HG03280 (cell line): Measurements from ENCODE around the gene NAV3.

Experiments
- ATAC-seq: cut with Tn5 transposase; IDR thresholded peaks from one replicate; pipeline ENCODE4 v1.9.1; 2021; ENCODE audit warnings: mild to moderate bottlenecking, moderate library complexity; ENCODE audit not compliant: unreplicated experiment

Gene NAV3, protein sequence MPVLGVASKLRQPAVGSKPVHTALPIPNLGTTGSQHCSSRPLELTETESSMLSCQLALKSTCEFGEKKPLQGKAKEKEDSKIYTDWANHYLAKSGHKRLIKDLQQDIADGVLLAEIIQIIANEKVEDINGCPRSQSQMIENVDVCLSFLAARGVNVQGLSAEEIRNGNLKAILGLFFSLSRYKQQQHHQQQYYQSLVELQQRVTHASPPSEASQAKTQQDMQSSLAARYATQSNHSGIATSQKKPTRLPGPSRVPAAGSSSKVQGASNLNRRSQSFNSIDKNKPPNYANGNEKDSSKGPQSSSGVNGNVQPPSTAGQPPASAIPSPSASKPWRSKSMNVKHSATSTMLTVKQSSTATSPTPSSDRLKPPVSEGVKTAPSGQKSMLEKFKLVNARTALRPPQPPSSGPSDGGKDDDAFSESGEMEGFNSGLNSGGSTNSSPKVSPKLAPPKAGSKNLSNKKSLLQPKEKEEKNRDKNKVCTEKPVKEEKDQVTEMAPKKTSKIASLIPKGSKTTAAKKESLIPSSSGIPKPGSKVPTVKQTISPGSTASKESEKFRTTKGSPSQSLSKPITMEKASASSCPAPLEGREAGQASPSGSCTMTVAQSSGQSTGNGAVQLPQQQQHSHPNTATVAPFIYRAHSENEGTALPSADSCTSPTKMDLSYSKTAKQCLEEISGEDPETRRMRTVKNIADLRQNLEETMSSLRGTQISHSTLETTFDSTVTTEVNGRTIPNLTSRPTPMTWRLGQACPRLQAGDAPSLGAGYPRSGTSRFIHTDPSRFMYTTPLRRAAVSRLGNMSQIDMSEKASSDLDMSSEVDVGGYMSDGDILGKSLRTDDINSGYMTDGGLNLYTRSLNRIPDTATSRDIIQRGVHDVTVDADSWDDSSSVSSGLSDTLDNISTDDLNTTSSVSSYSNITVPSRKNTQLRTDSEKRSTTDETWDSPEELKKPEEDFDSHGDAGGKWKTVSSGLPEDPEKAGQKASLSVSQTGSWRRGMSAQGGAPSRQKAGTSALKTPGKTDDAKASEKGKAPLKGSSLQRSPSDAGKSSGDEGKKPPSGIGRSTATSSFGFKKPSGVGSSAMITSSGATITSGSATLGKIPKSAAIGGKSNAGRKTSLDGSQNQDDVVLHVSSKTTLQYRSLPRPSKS (N-terminal part only)

DNA sequence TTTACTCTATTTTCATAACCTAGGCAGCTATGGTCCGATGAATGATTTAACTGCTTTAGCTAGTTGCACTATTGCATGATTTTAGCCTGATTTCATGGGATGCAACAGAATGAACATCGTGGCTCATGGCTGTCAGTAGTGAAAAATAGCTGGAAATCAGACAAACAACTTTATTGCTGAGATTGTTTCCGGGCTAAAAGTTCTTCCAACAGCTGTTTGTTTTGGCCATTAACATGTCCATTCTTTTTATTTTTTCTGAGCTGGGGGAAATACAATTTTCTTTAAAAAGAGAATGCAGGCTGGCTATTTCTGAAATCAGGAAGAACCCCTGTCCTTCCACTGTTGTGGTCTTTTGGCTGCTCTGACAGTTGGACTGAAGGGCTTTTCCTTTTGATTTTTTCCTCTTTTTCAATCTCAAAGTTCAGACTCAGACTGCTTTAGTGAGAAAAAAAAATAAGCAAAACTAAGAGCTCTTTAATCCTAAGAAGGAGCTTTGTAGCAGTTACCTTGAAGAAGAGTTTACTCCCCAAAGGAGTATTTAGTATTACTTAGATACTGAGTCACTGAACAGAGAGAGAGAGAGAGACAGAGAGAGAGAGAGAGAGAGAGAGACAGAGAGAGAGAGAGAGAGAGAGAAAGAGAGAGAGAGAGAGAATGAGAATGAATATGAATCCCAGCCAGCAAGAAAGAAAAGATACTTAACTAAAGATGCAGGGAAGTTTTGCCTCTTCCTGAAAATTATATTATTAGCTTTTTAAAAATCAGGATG lies at the start of gene NAV3:
NAV3 (plus strand) TSS at position 312 of the 769 bp plus-strand sequence. CDS start 568 bp downstream, outside the sequence.
- no peak for ATAC-seq

GRCh38 chr12:77782034-77782433 lies 48.7 kb upstream of the NAV3 start:
- ATAC-seq = no peak

GRCh38 chr12:77782766-77783165 lies 47.9 kb upstream of the NAV3 start:
- no peak for ATAC-seq

- no peak for ATAC-seq
These were observed 45.5 kb upstream of the NAV3 start for GRCh38 chr12:77785211-77785610.

GRCh38 chr12:77786675-77787074 lies 44.0 kb upstream of the NAV3 start:
- ATAC-seq = no peak

DNA sequence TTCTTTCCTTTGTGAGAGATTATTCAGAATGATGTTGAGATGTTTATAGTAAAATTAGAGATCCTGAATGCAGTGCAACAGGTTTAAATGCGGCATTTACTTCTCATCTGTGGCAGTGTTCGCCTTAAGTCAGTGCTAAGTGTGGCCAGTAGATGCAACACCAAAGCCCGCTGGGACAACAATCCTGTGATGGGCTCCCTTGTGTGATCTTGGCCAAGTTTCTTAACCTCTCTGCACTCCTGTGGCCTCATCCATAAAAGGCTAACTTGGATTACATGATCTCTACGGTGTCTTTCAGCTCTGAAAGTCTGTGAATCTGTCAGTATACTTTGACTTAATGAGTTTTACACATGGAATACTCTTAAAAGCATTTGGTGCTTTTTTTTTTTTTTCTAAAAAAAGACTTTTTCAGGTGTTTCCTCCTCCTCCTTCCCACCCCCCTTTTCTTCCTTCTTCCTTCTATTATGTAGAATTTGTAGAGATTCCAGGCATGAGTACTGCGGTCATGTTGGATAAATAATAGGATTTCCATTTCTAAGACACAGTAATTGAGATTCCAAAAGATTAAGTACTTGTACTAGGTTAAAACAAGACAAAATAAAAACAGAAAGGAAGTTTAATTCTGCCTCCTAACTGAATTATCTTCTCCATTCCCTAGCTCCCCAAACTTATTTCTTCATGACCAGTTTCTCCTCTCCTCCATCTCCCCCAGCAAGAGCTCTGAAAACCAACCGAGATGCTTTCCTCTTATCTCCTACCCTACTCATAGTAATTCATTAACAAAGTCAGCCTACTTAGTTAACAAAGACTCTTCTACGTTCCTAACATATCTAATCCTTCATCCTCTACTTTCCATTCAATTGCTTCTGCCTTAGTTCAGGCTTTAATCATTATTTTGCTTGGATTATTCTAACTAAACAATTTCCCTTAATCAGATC lies 42.2 kb upstream of the NAV3 start:
- ATAC-seq = no peak

GRCh38 chr12:77795699-77796098 lies 35.0 kb upstream of the NAV3 start:
- ATAC-seq = no peak

DNA sequence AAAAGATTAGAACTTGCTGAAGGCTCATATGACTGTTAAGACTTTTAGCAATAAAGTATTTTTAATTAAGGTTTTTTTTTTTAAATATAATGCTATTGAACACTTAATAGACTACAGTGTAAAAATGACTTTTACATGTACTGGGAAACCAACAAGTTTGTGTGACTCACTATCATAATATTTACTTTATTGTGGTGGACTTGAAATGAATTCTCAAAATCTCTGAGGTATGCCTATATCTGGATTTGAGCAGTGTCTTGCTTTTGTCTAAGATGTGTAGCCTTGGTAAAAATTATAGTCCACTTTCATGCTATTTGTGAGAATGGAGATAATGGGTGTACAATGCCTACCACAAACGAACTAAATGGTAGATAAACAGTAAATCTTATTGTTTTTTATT lies 33.9 kb upstream of the NAV3 start:
- no peak for ATAC-seq

DNA sequence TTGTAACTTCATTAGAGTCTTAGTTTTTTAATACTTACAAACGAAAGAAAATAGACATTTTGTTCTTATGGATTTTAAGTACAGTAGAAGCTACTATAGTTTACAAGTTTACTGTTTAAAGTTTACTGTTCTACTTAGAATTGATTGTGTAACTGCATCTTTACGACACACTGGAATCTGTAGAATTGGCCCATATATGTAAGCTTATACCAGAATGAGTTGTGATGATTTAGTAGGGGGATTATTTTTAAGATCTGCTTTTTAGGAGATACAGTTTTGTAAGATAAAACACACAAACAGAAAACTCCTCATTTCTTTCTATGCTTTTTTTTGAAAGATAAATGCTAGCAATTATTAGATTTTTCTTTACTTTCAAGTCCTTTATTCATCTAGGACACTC lies 30.2 kb upstream of the NAV3 start:
- no peak for ATAC-seq

DNA sequence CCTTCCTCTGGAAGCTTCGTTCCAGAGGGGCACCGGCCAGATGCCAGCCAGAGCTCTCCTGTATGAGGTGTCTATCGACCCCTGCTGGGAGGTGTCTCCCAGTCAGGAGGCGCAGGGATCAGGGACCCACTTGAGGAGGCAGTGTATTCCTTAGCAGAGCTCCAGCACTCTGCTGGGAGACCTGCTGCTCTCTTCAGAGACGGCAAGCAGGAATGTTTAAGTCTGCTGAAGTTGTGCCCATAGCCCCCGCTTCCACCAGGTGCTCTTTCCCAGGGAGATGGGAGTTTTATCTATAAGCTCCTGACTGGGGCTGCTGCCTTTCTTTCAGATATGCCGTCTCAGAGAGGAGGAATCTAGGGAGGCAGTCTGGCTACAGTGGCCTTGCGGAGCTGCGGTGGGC lies 22.2 kb upstream of the NAV3 start:
- ATAC-seq = no peak

DNA sequence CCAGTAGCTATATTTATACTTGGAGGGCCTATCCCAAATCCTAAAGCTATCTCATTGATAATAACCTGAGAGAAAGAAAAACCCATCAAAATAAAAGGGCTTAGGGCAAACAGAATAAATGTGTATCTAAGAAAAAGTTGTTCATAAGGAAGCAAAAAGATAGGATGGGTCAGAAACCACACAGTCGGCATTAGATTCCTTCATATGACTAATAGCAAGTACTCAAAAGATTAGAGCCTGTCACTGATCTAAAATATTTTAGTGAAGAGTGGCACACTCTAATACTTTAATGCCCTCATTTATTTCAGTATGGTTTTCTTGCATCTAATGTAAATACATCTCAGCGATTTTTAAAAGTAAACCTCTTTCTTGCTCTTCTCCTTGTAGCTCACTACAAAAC lies 17.1 kb upstream of the NAV3 start:
- ATAC-seq = no peak

DNA sequence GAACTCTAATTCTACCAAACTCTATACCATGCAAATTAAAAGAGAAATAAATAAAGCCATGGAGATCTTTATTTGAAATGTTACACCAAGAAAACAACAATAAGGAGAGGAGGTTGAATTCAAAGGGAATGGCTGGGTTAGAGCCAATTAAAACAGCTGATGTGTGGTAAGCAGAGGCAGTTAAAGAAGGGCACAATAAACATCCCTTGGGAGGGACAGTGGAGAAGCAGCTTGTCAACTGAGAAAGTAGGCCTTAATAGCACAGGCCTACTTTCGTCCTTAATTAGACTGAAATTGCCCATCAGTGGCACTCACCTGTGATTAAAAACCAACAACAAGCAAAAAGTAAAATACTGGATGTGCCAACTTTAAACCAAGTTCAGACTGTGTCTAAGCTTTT lies 16.3 kb upstream of the NAV3 start:
- ATAC-seq = no peak

DNA sequence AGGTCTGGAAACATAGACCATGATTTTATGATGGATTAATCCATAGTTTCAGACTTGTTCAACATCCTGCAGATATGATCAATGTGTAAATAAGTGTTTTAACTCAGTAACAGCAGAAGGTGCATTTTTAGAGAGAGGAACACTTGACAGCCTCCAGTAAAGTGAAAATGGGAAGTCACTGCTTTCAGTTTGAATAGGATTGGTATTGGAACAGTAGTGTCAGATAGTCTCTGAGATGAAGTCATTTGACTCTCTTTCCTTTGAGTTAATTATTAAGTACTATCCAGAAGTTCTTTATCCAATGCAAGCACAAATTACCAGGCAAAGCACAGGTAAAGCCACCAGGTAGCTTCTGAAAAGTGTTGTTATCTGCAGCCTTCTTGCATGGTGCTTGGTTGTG lies 14.5 kb upstream of the NAV3 start:
- ATAC-seq = peak; percentile 74

- ATAC-seq = no peak
These were observed 13.4 kb upstream of the NAV3 start for GRCh38 chr12:77817276-77817675.

DNA sequence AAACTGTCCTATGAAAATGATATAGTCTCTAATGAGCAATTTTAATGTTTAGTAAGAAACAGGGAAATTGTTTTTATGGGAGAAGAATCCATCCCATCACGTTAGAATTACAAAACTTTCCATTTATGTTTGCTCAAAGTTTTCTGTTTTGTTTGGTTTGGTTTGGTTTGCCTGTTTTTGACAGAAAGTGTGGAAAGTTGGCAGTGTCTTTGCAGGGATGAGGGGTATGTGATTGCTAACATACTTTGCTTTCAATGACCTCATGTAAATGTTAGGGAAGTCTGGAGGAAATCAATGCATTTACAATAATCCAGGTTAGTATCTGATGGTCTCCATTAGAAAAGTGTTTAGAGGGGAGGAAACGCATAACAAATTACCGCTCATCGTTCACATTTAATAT lies 12.3 kb upstream of the NAV3 start:
- ATAC-seq = no peak

DNA sequence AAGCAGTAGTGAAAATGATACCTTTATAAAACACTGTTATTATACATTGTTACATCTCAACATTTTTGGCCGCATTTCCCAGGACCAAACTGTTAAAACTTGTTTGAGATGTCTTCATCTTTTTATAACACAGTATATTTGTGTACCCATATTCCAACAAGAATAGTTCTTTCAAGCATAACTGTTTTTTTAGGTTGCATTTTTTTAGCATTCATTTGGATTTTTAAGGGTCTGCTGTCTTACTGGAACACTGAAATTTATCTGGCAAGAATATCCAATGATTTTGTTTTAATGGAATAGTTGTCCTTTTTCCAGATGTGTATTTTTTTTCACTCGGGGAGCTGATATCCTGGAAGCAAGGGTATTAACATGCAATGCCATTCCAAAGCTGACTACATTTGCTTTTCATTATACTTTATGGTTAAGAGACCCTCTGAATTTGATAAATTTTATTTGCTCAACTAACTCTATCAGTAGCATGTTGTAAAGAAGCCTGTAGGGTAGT lies 8.9 kb upstream of the NAV3 start:
- no peak for ATAC-seq

DNA sequence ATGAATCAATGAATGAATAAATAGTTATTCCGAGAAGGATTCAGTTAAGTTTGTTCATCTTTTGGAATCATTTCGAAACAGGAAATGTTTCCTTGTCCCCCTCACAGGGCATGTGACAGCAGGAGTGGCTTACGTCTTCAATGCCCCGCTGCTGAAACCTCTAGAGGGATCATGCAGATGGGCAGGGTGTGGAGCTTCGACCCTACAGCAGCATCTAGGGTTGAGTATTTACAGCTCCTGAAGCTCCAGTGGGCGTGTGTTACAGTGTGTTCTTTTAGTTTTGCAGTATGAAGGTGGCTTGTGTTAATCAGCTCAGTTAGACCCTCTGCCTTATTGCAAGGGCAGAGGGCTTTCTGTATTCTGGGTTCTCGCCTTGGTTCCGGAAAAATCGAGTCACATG lies 2.6 kb downstream of the NAV3 start:
- ATAC-seq = no peak

DNA sequence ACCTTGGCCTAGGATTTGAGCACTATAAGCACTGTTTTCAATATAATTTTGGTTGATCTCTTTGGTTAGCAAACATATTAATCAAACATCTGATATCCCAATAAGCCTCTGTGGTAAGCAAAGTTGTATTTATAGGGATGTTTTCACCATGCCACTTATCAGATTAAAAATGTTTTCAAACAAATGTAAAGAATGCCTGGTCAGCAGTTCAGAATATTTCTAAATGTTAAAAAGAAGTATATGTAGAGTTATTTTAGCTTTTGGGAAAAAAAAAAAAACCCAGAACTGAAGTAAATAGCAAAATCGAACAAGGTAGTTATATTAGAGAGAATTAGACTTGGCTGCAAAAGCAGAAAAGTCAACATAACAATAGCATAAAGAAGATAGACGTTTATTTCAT lies 3.9 kb downstream of the NAV3 start:
- ATAC-seq = no peak

- ATAC-seq = no peak
These were observed 5.3 kb downstream of the NAV3 start for GRCh38 chr12:77835969-77836368.
